ENCODE data around the gene ACTR6. TPM values are rescaled to one million over a fixed set of nuclear protein-coding genes. Genes with fewer than 3 reads are reported as not detected.

The ACTR6 gene
- total and polyA plus RNA-seq, 11 donors: 8.9 to 29.5 (median 21.9) TPM

- DNase-seq (no peak), ATAC-seq (no peak)
- intact Hi-C loops (cut with DNase I): no loop called here
- 89 to 96% (median 92%) methylated on average over 5 of the region's 5 CpGs for WGBS, 4 donors
- H3K27ac ChIP-seq: no peak overlapping the region
- H3K27me3 ChIP-seq: no peaks in the 10 kb centered on the region
- H3K4me1 ChIP-seq: peaks cover 0 to 8% (median 0%) of the 10 kb centered on the region in 12 donors
- peaks cover 0 to 100% (median 86%) of the 10 kb centered on the region in 9 donors for H3K36me3 ChIP-seq
- H3K4me3 ChIP-seq: no peak overlapping the region
- no peaks in the 10 kb centered on the region for H3K9me3 ChIP-seq
- TF ChIP-seq POLR2A (IDR thresholded peaks at IDR 0.05): no peak
- no peak for TF ChIP-seq CTCF (IDR thresholded peaks at IDR 0.05)
These were observed 12.6 kb downstream of the ACTR6 start for GRCh38 chr12:100213016-100213891.

GRCh38 chr12:100214518-100214917 is 13.9 kb downstream of the ACTR6 start:
- H3K36me3 ChIP-seq: peaks cover 0 to 100% (median 86%) of the 10 kb centered on the region in 9 donors
- ATAC-seq: no peak
- WGBS, 4 donors: 95 to 98% (median 97%) methylated on average over 2 of the region's 2 CpGs
- no peak overlapping the region for H3K4me3 ChIP-seq
- no peak for TF ChIP-seq POLR2A (IDR thresholded peaks at IDR 0.05)
- TF ChIP-seq CTCF (IDR thresholded peaks at IDR 0.05): no peak
- no peak overlapping the region for H3K27ac ChIP-seq
- no peaks in the 10 kb centered on the region for H3K27me3 ChIP-seq
- peaks cover 0 to 8% (median 0%) of the 10 kb centered on the region in 12 donors for H3K4me1 ChIP-seq
- no peaks in the 10 kb centered on the region for H3K9me3 ChIP-seq
- intact Hi-C loops (cut with DNase I): no loop called here
- no peak for DNase-seq

- H3K9me3 ChIP-seq: no peaks in the 10 kb centered on the region
- ATAC-seq: no peak
These were observed 14.6 kb downstream of the ACTR6 start for GRCh38 chr12:100215209-100215608.

More at GRCh38 chr12:100215209-100215608, 14.6 kb downstream of the ACTR6 start:
- no peak for DNase-seq
- Histone ChIP-seq H3K36me3 (peaks cover 0 to 100% (median 86%) of the 10 kb centered on the region in 9 donors), H3K4me1 (peaks cover 0 to 8% (median 0%) of the 10 kb centered on the region in 12 donors), H3K4me3 (no peak overlapping the region), H3K27me3 (no peaks in the 10 kb centered on the region), H3K27ac (no peak overlapping the region)
- TF ChIP-seq POLR2A (IDR thresholded peaks at IDR 0.05) (no peak), CTCF (IDR thresholded peaks at IDR 0.05) (no peak)
- WGBS, 4 donors: 80 to 94% (median 82%) methylated on average over 1 of the region's 1 CpG
- intact Hi-C loops (cut with DNase I): no loop called here

Data from heart left ventricle (tissue), 16 donors.